Ureter (tissue), 1 donor: ENCODE results near the gene RAB11FIP2. TPM values are rescaled to one million over a fixed set of nuclear protein-coding genes. Genes with fewer than 3 reads are reported as not detected.

Source experiments
- DNase-seq: peaks from one replicate; pipeline ENCODE4 v3.0.0-alpha.2; 2020; ENCODE audit warnings: low spot score
- total RNA-seq: library from RNA; stranded (reverse); gene quantifications from one replicate; pipeline ENCODE4 v1.2.4, GENCODE V29; 2023
- donor health status: DM: yes; HTN: yes; CAD: no.

Gene RAB11FIP2
- total RNA-seq, 1 donor from 2014 or later, result 74.9 TPM

DNA sequence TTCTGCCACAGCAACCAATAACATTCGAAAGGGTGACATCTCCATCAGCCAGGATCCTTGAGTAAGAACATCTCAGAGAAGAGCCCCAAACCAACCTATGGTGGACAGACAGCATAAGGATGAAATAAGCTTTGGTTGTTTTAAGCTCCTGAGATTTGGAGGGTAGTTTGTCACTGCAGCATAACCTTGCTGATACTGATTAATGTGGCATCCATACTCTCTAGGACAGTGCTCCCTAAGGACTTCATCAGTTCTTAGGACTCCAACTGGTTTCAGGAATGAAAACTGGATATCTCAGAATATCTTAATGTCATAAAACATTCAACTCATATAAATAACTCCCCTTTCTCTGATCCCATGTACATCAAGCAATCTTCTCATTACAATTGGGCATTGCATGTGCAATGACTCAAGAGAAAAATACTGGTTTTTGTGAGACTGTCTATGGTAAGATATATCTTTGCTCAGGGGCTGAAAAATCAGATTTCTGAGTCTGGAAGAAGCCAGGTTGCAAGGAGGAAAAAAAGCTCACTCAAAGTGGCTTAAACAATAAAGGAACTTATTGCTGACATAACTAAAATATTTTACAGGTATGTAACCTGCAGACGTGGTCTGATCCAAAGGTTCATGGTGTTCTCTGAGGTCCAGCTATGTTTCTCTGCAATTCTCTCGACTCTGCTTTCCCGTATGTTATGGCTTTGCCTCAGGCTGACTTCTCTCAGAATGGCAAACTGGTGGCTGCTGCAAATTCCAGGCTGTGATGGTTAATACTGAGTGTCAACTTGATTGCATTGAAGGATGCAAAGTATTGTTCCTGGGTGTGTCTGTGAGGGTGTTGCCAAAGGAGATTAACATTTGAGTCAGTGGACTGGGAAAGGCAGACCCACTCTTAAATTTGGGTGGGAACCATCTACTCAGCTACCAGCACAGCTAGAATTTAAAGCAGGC is 65.7 kb downstream of the RAB11FIP2 start:
- DNase-seq, result no peak

DNA sequence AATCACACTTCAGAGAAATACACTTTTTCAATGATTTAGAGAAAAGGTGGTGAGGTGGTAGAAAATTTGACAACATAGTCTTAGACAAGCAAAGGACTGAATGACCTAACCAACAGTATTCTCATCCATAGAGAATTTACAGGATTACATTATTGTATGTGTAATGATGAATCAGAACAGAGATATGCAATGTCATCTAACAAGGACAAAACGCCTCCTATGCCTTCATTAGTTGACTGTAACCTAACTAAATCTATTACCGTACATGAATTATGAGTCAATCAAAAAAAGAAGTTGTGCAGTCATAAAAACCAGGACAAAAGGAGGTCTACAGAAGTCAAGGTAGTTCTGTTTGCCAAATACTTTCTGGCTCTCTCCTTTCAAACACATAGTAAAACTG is 66.5 kb downstream of the RAB11FIP2 start:
- DNase-seq, result no peak

DNA sequence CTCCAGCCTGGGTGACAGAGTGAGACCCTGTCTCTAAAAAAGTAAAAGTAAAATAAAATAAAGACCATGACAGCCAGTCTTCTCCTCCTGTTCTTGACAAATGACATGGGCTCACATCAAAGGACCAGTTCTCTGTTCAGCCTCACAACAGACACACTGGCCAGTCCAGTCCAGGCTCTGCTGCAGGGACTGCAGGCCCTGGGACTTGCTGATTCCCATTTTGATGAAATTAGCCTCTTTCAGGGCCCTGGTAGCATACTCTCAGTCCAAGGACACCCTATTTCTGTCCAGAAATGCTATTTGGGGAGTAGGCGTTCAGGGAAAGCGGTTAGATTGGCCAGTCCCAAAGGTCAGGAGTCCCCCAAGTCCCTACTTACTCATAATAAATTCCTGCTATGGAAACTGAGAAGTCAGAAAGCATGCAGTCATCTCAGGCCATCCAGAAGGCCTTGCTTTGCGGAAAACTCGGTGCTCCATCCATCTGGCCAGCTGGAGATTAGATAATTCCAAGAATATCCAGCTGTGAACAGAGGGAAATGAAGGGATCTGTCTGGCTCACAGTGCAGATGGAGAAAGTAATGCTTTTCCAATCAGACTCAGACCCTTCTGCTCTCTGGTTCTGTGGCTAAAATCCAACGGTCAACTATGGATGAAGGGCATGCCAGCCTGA is 74.4 kb downstream of the RAB11FIP2 start:
- DNase-seq, result no peak

DNA sequence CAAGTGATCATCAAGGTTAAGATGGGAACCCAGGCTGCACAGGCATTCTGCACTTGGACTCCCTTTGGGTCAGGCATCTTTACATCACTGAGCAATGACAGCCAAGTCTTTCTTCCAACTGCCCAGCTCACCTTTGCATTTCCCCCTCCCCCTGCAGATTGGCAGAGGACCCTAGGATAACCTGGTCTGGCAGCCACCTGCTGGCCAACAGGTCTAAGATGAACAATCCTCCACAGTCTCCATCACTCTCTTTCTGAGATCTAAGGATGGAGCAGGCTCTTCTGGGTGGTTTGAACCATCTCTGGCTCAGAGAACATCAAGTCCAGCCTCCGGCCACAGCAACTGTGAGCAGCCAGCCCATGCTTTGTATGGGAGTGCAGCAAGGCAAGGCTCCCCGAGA is 75.8 kb downstream of the RAB11FIP2 start:
- no peak for DNase-seq

DNA sequence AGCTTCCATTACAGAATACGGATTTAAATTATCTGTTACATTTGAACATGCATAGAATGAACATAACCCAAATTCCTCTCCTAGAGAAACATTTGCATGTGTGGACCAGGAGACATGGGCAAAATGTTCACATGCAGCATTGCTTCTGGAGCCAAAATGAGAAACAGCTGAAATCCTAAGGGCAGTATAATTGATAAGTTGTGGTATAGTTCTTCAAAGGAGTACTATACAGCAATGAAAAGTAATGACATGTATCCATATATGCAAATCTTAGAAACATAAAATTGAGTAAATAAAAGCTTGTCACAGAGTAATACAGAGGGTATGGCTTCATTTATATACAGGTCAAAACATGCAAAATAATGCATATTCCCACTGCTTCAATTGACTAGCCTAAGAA is 77.1 kb downstream of the RAB11FIP2 start:
- no peak for DNase-seq

DNA sequence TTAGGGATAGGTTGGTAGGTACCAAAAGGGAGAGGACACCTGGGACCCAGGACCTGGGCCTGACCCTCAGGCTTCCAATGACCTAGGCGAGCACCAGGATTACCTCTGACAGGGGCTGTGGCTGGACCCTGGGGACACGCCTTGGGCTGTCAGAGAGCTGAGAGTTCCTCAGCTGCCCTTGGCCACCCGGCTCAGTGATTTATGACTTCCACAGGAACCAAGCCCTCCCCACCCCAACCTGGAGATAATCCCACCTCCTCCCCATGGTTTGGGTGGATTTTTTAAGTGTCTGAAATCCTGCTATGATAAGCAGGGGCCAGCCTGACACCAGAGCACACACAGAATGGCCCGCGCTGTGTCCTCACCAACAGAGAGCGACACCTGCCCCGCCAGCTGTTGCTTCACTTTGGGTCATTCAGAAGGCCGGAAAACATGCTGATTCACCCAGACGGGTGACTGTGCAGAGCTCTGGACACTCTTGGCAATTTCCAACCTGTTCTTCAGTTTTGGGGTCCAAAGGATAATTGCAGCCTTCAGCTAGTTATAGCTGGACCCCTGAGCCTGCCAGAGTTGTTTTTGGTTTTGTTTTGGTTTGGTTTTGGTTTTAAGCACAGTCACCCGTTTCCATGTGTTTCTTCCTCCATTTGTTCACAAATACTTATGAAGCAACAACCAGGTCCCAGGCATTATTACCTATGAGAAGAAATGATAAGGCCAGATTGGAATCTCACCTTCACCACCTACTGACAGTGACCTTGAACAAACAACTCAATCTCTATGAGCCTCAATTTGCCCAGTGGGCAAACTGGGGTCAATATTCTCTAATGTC is 78.2 kb downstream of the RAB11FIP2 start:
- DNase-seq, result no peak

DNA sequence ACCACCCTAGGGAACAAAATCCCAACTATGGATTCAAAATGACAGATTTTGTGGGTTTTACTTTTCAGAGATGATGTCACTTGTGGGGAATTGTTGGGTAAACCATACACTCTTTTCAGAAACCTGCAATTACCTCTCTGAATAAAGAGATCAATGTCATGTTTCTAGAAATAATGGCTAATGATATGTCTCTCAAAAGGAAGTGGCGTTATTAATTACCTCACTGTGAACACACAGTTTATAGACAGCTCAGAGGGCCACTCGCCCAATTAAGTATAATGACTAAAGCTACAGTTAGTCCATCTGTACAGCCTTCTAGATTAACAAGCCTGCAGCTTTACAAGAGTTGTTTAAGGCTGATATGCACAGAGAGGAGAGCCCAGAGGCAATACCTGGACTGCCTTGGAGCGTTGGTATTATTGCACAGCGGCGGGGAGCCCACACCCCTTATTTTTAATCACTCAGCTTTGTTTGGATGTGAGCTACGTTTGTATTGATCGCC is 79.5 kb downstream of the RAB11FIP2 start:
- no peak for DNase-seq

DNA sequence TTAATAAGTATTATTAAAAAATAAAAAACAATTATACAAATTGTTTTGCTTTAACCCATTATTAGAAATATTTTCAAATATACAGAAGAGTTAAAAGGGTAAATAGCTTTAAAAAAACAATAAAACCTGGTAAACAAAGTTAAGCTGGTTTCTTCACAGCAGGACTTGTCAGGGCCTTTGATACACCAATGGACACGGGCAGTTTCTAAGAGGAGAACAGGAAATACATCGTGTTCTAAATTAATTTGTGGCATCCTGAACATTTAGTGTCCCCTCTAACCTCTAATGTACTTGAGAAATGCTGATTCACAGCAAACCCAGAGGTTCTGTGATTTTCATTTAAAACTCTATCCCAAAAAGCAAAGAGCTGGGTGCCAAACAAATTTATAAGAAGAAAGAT is 80.8 kb downstream of the RAB11FIP2 start:
- no peak for DNase-seq

DNA sequence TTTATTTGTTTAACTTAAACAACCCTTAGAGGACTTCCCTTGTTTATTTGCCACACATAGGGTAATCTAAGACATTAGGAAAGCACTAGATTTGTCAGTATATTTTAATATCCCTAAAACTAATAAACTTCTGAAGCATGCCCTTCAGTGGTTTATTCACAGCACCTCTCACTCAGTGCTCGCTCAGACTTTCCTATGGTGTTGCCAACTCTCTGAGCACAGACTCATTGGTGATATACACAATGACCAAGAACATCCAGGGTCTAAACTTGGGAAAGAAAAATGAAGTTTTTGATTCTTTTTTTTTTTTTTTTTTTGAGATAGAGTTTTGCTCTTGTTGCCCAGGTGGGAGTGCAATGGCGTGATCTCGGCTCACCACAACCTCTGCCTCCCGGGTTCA is 82.2 kb downstream of the RAB11FIP2 start:
- DNase-seq, result no peak

DNA sequence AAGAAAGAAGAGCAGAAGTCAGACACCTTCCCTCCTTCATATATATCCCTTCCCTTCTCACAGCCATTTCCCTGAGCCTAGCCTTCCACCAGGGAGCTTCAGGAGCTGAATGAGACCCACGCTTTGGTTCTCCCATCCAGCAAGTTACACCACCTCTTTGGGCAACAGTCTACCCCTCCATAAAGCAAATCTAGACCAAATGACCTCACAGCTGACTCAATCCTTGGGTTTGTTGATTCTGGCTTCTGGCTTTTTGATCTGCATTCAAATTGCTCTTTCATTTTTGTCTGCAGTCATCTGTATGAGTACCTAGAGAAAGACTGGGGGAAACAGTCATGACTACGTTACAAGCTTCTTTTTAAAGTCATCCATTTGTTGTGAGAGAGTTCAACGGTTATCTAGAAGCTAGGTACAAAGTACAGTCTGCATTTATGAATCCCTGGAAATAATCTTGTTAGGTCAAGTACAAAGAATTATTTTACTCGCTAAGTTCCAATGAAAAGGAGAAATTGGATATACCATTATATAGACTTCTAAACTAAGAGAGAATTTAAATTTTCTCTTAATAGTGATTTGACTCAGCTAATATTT is 86.3 kb downstream of the RAB11FIP2 start:
- no peak for DNase-seq

DNA sequence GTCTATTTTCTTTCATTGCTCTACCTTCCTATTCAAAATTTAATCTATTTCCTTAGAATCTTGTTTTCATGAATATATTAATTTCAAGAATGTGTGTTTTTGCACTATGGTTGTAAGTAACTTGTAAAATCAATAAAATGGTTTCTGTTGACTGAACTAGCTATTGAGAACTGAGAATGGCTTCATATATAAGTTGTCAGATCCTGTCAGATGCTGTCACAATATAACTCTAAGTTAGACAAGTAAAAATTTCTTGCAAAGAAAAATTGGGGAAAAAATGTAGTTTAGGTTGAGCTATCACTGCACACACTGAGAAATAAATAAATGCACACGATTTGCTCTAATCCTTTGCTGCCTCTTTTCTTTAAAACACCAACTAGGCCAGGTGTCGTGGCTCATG is 89.8 kb downstream of the RAB11FIP2 start:
- DNase-seq, result no peak

DNA sequence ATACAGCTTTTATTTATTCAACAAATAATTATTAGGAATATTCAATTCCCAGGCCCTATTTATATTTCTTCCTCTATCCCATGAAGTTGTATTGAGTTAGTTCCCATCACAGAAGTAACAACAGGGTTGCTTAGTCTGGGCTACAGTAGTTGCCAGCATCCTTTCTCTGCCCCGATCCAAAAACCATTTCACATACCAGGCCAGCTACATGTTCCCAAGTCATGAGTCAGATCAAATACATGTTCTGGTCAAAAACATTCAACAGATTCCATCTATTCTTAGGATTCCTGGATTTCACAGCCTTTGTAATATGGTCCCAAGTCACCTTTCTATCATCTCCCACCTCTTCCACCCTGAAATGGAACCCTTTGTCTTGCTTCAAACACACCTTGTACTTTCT is 91.6 kb downstream of the RAB11FIP2 start:
- no peak for DNase-seq
